GM19043 (cell line): ENCODE results near the gene EZR.

Source experiments
- ATAC-seq: cut with Tn5 transposase; IDR thresholded peaks from one replicate; pipeline ENCODE4 v1.9.1; 2021; ENCODE audit warnings: low read depth; ENCODE audit not compliant: unreplicated experiment

The EZR gene

GRCh38 chr6:158819977-158820622 lies 932 bp upstream of the EZR start:
- ATAC-seq: no peak

DNA sequence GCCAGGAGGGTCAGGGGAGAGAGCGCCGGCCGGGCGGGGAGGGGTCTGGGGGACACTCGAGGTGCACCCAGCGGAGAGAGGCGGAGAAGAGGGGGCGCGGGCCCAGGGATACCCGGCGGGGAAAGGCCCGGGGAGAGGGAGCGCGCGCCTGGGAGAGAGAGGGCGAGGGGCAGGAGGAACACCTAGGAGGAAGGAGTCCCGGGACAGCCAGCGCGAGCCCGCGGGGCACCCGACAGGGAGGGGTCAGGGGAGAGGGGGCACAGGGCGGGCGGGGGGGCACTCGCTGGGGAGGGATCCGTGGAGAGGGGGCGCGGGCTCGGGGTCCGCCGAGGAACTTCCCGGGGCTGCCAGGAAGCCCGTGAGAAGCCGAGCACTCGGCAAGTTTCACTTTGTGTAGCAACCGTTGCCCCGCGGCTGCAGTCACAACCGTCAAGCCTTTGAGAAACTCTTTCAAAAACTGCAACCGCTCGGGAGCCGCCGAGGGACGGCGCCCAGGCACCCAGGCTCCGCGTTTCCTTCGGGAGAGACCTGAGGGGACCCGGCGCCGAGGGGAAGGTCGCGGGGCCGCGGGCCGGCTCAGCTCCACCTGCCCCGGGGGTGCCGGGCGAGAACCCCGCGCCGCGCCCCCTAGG lies 471 bp downstream of the EZR start:
- peak; percentile 20 for ATAC-seq

DNA sequence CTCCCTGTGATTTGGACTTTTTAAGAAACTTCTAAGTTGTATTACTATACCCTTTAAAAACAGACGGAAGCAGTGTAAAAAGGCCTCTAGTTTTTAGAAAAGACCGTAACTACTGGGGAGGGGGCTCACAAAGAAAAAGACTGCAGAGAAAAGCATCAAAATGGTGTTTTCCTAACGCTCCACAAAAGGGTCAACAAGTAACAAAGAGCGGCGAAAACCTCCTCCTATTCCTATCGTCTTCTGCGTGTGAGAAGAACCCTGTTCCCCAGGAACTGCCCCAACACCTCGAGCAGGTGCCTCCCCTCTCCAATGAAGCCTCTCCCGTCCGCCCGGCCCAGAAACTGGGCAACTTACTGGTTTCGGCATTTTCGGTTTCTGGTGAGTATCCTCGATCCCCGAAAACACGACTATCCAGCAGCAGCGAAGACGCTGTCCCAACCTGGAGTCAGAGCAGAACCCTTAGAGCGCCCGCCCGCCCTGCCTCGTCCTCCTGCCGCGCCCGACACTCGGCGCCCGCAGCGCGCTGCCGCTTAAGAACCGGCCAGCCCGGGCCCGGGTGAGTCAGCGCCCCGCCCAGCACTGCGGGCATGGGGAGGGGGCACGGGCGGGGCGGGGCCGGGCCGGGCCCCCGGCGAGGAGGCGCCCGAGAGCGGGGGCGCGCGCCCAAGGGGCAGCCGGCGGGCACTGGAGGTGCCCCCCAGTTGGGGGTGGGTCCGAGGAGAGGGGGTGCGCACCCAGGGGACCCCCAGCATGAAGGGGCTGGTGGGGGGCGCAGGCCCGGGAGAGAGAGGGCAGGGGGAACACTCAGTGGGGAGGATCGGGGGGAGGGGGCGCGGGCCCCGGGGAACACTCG lies 1.2 kb downstream of the EZR start:
- ATAC-seq: peak; percentile 28

DNA sequence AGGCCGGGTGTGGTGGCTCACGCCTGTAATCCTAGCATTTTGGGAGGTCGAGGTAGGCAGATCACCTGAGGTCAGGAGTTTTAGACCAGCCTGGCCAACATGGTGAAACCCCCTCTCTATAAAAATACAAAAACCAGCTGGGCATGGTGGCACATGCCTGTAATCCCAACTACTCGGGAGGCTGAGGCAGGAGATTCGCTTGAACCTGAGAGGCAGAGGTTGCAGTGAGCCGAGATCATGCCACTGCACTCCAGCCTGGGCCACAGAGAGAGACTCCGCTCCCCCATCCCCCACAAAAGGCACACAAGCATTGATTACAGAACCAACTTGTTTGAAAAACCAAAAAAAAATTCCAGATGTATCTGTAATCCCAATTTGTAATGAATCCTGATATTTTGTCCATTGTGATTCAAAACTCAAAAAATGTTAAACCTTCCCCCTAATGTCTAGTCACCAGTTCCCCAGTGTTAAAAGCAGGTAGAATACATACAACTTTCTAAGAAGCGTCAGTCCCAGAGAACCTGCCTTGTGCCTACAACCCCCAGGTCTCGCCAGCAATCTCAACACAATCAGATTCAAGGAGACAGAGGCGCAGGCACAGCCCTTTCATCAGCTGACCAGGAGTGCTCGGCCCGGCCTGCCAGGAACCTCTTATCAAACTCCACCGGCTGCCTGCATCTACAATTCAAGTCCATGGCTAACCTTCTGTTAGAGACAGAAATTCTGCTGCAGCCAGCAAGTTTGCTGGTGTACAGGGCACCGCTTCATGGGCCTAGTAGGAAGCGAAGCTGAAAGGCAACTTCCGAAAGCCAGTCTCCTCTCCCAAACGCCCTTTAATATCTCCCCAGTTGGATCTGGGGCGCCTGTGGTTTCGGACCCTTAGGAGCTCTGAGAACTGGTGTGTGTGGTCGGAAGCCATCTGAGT lies 2.1 kb downstream of the EZR start:
- no peak for ATAC-seq

DNA sequence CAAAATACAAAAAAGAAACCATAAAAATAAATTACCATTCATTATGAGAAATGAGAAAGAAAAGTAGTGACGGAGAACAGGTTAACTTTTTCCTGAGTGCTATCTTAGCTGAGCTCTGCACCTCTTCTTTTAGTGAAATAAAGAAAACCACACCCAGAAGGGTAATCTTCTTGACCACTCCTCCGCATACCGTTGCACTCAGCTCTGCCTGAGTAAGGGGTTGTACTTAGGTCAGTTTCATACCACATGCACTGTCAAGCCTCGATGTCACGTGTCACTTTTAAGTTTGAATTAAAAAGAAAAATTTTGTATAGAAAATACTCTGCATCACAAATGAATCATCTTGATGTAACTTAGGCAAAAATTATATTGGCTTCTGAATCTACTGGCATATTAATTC lies 2.8 kb downstream of the EZR start:
- ATAC-seq: no peak

DNA sequence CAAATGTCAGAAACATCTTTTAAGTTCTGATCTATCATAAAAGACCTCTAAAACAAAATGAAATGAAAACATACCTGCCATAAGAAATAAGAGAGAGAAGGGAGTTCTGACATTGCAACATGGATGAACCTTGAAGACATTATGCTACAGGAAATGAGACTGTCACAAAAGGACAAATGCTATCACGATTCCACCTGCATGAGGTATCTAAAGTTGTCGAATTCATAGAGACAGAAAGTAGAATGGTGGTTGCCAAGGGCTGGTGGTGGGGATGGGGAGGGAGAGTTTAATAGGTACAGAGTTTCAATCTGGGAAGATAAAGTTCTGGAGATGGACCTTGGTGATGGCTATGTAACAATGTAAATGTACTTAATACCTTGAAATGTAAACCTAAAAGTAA lies 3.3 kb downstream of the EZR start:
- ATAC-seq: no peak

GRCh38 chr6:158815379-158815724 lies 3.8 kb downstream of the EZR start:
- no peak for ATAC-seq

GRCh38 chr6:158813032-158813431 lies 6.1 kb downstream of the EZR start:
- no peak for ATAC-seq

DNA sequence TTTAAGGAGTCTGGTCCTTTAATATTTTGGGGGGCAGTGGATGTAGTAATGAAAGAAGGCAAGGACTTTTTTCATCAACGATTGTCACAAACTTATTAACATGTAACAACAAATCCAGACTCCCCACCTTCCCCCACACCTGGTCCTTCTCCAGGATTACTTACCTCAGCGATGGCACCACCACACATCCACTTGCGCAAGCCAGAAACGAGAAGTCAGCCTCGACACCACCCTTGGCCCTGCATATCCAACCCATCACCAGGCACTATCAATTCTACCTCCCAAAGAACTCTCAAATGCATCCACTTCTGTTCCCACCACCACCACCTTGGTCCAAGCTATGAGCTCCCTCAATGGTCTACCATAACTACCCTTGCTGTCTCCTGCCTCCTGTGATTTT lies 6.6 kb downstream of the EZR start:
- no peak for ATAC-seq

DNA sequence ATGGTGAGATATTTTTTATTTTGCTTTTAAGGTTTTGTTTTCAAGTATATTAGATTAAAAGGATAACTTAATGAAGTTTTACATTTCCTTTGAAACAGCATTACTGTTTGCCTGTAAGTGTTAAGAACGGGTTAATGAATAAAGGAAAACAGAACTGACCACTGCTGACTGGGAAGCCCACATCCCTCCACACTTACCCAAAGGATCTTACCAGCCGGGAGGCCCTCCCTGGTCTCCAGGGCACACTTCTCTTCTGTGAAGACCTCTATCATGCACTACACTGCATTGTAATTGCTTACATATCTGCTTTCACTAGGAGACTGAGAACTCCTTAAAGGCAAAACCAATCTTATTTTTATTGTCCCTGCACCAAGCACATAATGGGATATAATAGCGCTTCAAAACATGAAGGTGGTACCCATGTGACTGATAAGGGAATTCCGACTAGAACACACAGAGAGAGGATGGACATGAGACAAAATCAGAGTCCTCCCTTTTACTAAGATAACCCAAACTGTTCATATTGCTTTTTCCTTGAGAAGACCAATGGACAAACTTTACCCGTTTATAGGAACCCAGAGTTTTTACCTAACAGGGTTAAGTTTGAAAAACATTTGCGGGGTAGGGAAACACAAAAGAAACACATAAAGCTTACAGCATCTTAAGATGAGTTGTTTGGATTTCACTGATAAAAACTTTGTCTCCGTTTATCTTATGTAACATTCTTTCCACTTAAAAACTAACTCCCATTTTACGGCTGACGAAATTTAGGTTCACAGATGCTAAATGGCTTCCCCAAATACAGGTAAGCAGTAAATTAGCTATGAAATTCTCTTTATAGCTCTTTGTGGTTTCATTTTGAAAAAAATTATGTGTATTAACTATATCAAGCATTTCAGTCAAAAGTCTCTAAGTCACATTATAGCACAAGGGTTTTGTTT lies 8.7 kb downstream of the EZR start:
- ATAC-seq: no peak

DNA sequence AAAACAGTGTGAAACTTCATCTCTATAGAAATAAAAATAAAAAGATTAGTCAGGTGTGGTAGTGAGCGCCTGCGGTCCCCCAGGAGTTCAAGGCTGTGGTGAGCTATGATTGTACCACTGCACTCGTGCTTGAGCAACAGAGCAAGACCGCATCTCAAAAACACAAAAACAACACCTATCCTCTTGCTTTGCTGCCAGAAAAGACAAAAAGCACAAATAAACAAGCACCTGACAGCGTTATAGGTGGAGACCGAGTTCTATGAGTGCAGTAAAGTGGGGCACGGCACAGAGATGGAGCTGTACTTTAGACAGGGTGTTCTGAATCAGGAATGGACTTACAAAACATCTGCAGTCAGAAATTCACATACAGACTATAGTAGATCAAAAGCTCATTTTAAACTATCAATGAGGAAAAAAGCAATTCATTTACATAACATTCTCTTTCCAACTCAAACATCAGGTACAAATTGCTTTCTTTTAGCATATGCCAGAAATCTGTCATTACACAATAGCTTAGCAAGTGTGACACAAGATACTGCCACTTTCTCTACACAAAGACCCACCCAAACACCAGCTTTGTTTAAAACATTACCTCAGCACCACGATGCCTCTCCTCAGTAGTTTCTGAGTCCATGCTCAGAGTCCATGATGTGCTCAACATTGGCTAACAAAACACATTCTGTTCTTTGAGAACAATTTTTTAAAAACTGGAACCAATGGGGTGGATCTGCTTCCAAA lies 10.1 kb downstream of the EZR start:
- peak; percentile 67 for ATAC-seq

DNA sequence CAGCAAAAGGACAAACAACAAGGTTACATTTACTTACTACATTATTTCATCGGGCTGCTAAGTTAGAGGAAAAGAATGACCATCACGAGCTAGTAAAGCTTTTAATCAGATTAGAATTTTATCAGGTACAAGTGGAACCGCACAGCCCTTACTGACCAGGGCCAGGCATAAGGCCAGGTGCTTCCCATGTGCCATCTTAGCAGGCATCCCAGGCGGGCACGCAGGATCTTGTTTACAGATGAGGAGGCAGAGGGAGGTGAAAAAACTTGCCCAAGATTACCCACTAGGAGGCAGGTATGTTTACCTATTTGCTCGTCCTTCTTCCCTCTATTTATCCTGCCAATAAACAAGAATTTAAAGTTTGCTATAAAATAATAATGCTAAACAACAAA lies 10.7 kb downstream of the EZR start:
- ATAC-seq: no peak

DNA sequence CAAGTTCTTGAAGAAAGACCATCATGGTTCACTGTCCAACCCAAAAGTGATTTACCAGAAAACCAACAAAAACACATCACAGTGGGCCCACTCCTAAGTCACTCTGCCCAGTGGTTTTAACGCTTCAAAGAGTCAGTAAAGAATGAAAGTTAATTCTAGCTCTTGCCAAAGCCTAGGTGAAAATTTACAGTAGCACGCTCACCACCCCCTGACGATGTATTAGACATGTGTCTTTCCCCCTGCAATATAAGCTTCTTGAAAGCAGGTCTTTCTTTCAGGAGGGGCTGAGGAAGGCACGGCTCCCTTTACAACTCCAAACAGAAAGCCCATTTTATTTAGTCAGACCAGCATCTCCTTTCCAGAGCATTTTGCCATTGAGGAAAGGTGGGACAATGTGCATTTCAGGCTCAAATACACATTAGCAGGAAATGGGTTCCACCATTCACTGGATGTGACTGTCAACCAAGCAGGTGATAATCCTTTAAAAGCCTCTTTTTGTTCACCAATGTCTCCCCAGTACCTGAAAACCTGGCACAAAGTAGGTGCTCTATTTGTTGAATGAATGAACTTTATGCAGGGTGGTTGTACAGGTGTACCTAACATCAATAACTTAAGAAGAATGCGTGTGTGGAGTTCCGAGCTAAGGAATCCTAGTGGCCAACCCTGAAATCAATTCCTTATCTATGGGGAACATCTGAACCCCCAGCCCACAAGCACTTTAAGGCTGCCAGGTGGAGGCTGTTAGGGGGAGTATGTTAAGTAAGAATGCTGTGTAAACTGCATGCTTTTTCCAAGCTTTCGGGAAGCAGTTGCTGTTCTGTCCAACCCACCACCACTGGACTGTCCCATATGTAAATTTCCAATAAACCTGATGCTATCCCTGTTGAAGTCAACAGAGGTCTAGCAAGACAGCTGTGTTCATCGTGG lies 11.4 kb downstream of the EZR start:
- ATAC-seq: no peak

GRCh38 chr6:158805698-158806377 lies 13.3 kb downstream of the EZR start:
- no peak for ATAC-seq

DNA sequence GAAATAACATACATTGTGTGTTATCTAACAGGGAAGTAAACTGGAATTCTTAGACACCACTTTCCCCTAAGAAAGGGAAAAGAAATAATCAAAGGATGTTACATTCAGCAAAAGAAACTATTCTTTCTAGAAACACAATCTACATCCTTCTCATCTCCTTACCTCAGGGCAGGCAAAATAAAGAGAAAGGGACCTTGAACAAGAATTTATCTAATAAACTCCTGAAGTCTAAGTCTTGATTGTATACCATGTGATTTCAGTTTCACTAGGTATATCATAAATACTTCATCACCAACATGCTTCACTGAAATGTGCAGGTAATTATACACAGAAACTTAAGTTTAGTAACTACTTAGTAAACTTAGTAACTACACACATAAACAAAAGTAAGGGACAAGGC lies 15.0 kb downstream of the EZR start:
- ATAC-seq: no peak

DNA sequence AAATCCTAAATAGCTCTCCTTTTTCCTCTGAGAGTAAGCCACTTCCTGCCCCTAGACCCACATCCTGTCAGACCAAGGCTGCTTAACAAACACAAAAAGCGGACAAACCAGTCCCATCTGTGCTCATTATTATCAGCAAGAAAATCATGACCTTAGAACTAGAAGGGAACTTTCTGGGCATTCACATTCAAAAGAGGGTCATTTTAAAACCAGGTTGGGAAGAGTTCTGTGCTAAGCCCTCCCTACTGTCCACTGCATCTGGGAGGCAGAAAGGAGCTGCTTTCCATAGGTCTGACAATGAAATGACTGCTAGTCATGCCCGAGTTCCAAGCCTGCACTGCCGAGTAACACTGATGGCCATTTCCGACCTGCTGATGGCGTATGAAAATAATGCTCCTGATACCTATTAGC lies 15.4 kb downstream of the EZR start:
- ATAC-seq: peak; percentile 70

DNA sequence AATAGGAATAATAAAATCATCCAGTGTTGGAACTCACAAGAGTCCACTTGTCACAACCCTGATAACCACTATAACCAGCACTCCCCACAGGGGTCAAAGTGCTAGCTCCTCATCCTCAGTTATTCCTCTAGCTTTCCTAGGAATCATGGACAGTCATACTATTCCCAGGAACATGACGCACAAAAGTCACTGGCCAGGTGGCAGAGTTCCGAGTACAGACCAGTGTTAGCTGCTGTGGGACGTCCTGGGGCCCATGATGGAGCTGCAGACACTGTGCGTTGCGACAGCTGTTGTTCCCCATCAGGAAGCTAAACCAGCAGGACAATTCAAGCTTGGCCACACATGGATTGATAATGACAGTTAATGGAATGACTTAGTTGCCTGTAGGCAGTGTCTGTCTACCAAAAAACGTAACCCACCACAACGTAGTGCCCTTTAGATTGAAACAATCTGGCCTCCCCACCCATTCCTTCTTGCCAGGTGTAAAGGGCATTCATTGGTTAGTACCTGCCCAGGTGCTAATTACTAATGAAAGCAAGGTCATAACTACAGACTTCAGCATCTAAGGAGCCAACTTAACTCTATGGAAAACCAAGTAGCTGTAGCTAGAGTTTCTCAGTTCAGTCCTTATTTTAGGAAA lies 17.4 kb downstream of the EZR start:
- no peak for ATAC-seq
